OCI-LY3 (cell line): Measurements from ENCODE around the gene SAMD10.

Source experiments
- H2AFZ ChIP-seq: fragments of 200-600, 300-600 bp; shearing (Covaris generic); 2 replicates; pipeline ENCODE4 v1.6.0; 2014; ENCODE audit warnings: antibody characterized with exemption, low read depth, low read length
- H3K27ac ChIP-seq: fragments of 200-600, 300-600 bp; sonication (generic); 2 replicates; pipeline ENCODE4 v1.5.1; 2014; ENCODE audit warnings: mild to moderate bottlenecking, low read length, moderate library complexity, mixed read lengths
- H3K27me3 ChIP-seq: fragments of 200-600, 300-600 bp; sonication (generic); 2 replicates; pipeline ENCODE4 v1.6.1; 2014; ENCODE audit warnings: low read depth, low read length, mixed read lengths
- H3K36me3 ChIP-seq: fragments of 200-600, 300-600 bp; sonication (generic); replicated peaks from 2 replicates; pipeline ENCODE3; 2014; ENCODE audit warnings: low read depth, low read length, mixed read lengths
- H3K4me1 ChIP-seq: fragments of 300-600, 200-600 bp; sonication (generic); 2 replicates; pipeline ENCODE4 v1.6.1; 2014; ENCODE audit warnings: low read length, mixed read lengths
- H3K4me2 ChIP-seq: fragments of 200-600, 300-600 bp; sonication (generic); 2 replicates; pipeline ENCODE4 v1.6.1; 2014; ENCODE audit warnings: low read length, mixed read lengths
- H3K4me3 ChIP-seq: fragments of 300-600, 200-600 bp; sonication (generic); 2 replicates; pipeline ENCODE4 v1.5.1; 2014; ENCODE audit warnings: antibody characterized with exemption, mild to moderate bottlenecking, low read length, moderate library complexity
- H3K79me2 ChIP-seq: fragments of 300-600, 200-600 bp; shearing (Covaris generic); 2 replicates; pipeline ENCODE4 v1.6.1; 2014; ENCODE audit warnings: mild to moderate bottlenecking, low read length, mixed read lengths
- H3K9ac ChIP-seq: fragments of 300-600, 200-600 bp; shearing (Covaris generic); 2 replicates; pipeline ENCODE4 v1.6.0; 2014; ENCODE audit warnings: mild to moderate bottlenecking, low read length, moderate library complexity
- H3K9me3 ChIP-seq: fragments of 200-600, 300-600 bp; shearing (Covaris generic); 2 replicates; pipeline ENCODE4 v1.6.1; 2014; ENCODE audit warnings: low read length, mixed read lengths; ENCODE audit not compliant: insufficient read depth
- H4K20me1 ChIP-seq: fragments of 200-600, 300-600 bp; sonication (generic); 2 replicates; pipeline ENCODE4 v1.6.1; 2016; ENCODE audit warnings: low read length, mixed read lengths; ENCODE audit not compliant: insufficient read depth
- EZH2phosphoT487 ChIP-seq: fragments of 200-600 bp; shearing (Covaris generic); IDR thresholded peaks from 2 replicates; pipeline ENCODE4 v1.6.1; 2018; ENCODE audit warnings: antibody characterized with exemption, mixed run types, low read depth
- TF ChIP-seq, protein P1 (sequence below): fragments of 200-600, 300-600 bp; sonication (generic); IDR thresholded peaks from 2 replicates; pipeline ENCODE4 v1.5.1; 2014; ENCODE audit warnings: antibody characterized with exemption, low read length, low read depth

Gene SAMD10

GRCh38 chr20:64000906-64001305, 21.5 kb upstream of the SAMD10 start:
- Histone ChIP-seq H3K27me3 (no peaks in the 10 kb centered on the region), H3K9me3 (no peaks in the 10 kb centered on the region), H3K27ac (no peak overlapping the region), H3K4me2 (no peak overlapping the region), H3K79me2 (no peaks in the 10 kb centered on the region), H3K36me3 (peaks cover 49% of the 10 kb centered on the region), H2AFZ (no peak overlapping the region), H3K9ac (no peak overlapping the region), H3K4me1 (no peaks in the 10 kb centered on the region), H4K20me1 (0 out of 2 replicates have a peak, but pooled peaks cover 4% of the 10 kb centered on the region), H3K4me3 (no peak overlapping the region)
- TF ChIP-seq EZH2phosphoT487: no peak
- TF ChIP-seq, protein P1, sequence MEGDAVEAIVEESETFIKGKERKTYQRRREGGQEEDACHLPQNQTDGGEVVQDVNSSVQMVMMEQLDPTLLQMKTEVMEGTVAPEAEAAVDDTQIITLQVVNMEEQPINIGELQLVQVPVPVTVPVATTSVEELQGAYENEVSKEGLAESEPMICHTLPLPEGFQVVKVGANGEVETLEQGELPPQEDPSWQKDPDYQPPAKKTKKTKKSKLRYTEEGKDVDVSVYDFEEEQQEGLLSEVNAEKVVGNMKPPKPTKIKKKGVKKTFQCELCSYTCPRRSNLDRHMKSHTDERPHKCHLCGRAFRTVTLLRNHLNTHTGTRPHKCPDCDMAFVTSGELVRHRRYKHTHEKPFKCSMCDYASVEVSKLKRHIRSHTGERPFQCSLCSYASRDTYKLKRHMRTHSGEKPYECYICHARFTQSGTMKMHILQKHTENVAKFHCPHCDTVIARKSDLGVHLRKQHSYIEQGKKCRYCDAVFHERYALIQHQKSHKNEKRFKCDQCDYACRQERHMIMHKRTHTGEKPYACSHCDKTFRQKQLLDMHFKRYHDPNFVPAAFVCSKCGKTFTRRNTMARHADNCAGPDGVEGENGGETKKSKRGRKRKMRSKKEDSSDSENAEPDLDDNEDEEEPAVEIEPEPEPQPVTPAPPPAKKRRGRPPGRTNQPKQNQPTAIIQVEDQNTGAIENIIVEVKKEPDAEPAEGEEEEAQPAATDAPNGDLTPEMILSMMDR: no peak

DNA sequence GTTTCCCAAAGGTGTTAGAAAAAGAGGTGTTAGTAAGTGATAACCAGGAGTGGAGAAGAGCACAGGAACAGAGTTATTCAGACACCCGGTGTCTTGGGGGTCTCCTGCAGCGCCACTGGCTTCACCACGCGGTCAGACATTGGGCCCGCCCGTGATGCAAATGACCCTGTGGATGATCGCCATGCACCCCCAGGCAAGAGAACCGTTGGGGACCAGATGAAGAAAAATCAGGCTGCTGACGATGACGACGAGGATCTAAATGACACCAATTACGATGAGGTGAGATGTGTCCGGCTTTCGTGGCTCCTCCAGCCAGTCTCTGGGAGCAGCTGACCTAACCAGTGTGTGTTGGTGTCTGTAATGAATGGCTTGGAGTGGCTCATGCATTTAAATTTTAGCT, 3.5 kb upstream of the SAMD10 start:
- Histone ChIP-seq H3K4me3 (no peak overlapping the region), H3K36me3 (peaks cover 27% of the 10 kb centered on the region), H2AFZ (no peak overlapping the region), H3K4me1 (peaks cover 22% of the 10 kb centered on the region), H3K27ac (no peak overlapping the region), H3K4me2 (no peak overlapping the region), H3K9me3 (no peaks in the 10 kb centered on the region), H4K20me1 (peaks cover 7% of the 10 kb centered on the region; the same call in 1 of the 2 replicates), H3K9ac (no peak overlapping the region), H3K27me3 (no peaks in the 10 kb centered on the region), H3K79me2 (peaks cover 51% of the 10 kb centered on the region)
- TF ChIP-seq, protein P1: no peak

DNA sequence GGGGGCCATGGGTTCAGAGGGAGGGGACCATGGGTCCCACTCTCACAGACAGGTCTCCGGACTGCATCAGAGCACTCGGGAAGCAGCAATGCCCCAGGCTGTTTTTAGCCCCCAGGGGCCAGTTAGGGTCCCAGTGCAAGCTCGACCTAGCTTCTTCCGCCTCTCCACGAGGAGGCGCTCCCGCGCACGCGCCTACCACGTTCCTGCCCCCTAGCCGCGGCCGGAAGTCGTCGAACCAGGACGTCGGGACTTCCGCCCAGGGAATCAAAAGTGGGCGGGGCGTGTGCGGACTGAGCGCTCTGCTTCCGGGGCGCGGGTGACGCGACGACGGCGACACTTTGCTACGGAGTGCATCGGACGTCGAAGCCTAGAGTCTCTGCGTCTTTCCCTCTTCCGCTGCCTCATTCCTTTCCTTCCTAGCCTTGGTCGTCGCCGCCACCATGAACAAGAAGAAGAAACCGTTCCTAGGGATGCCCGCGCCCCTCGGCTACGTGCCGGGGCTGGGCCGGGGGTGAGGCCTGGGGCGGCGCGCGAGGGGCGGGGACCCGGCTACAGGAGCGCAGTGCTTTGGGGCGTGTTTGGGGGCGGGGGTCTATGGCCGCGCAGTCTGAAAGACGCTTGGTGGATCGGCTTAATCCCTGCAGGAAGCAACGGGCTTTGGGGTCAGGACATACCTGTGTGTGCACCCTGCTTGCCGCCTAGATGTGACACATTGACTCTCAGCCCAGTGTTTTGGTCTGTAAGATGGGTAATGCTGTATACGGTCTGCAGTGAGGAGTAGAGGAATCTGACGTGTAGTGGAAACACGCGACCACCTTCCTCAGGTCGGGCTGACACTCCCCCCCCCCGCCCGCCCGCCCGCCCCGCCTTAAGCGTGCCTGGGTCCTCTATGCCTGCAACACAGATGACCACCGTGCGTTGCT, 1.6 kb upstream of the SAMD10 start, which contains the start of gene PRPF6:
TSS of gene PRPF6 (plus strand) at position 327 of the 923 bp plus-strand sequence. CDS start at position 441, 114 bp downstream.
- peak within 1 kb of the TSS; percentile 99 for H3K4me2 ChIP-seq
- peak within 1 kb of the TSS; percentile 91 for H3K4me3 ChIP-seq
- peaks cover 10% of the 10 kb centered on the region; the same call in 1 of the 2 replicates for H4K20me1 ChIP-seq
- H3K4me1 ChIP-seq: peaks cover 29% of the 10 kb centered on the region
- peaks cover 32% of the 10 kb centered on the region for H3K36me3 ChIP-seq
- H3K9ac ChIP-seq: peak within 1 kb of the TSS; percentile 91
- H2AFZ ChIP-seq: peak within 1 kb of the TSS; percentile 64; the same call in 1 of the 2 replicates
- H3K27me3 ChIP-seq: no peaks in the 10 kb centered on the region
- peak within 1 kb of the TSS; percentile 93 for H3K27ac ChIP-seq
- peaks cover 57% of the 10 kb centered on the region for H3K79me2 ChIP-seq
- TF ChIP-seq, protein P1: peak; percentile 88
- no peak for TF ChIP-seq EZH2phosphoT487
- no peaks in the 10 kb centered on the region for H3K9me3 ChIP-seq

DNA sequence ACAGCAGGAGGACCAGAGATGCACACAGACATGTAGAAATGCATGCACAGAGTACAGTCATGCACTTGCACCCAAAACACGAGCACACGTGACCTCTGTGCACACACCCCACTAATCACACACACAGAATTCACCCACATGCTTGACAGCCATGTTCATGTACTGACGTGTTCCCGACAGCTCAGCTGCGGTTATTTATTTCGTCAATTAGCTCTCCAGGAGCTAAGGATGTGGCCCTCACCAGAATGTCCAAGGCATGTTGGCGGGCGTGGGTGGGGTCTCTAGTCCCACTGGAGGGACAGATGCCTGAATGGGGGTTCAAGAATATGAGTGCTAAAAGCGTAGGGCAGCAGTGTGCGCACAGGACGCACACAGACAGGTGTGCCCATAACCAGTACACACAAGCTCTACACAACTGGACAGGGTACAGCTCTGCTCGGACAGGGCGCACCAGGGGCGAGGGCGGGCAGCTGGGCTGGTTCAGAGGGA, 919 bp upstream of the SAMD10 start:
- Histone ChIP-seq H3K27me3 (no peaks in the 10 kb centered on the region), H3K4me2 (peak overlapping the region; percentile 99), H3K9me3 (no peaks in the 10 kb centered on the region), H3K4me1 (peaks cover 29% of the 10 kb centered on the region), H3K36me3 (peaks cover 27% of the 10 kb centered on the region), H4K20me1 (peaks cover 10% of the 10 kb centered on the region; the same call in 1 of the 2 replicates), H3K79me2 (peaks cover 57% of the 10 kb centered on the region), H3K9ac (peak overlapping the region; percentile 91), H3K4me3 (peak overlapping the region; percentile 91), H2AFZ (peak overlapping the region; percentile 43; the same call in 1 of the 2 replicates), H3K27ac (peak overlapping the region; percentile 93)
- TF ChIP-seq, protein P1: no peak
- no peak for TF ChIP-seq EZH2phosphoT487
